ENCODE data around the gene SPNS2. TPM values are rescaled to one million over a fixed set of nuclear protein-coding genes. Genes with fewer than 3 reads are reported as not detected.

Gene SPNS2
- total RNA-seq, 1 experiment from 2014 or later, result 0.33 TPM

GRCh38 chr17:4483012-4483840 lies 15.5 kb upstream of the SPNS2 start:
- Histone ChIP-seq H3K27me3 (ENCODE audit: insufficient read depth, low read length) (no peaks in the 10 kb centered on the region), H3K14ac (ENCODE audit: insufficient read depth, low read length) (no peak overlapping the region), H3K23me2 (ENCODE audit: insufficient read length, low read depth, low read length, poor library complexity, severe bottlenecking) (no peaks in the 10 kb centered on the region), H2BK15ac (ENCODE audit: low read depth, low read length) (no peak overlapping the region), H3T11ph (ENCODE audit: low read length) (no peak overlapping the region), H3K79me2 (ENCODE audit: insufficient read depth, low read length) (no peaks in the 10 kb centered on the region), H2AFZ (ENCODE audit: low read length) (no peak overlapping the region), H4K5ac (ENCODE audit: insufficient read length, low read depth, low read length) (no peak overlapping the region), H4K8ac (replicated peaks; ENCODE audit: insufficient read length, low read depth, low read length) (no peak overlapping the region), H3K18ac (ENCODE audit: insufficient read length, low read depth, low read length) (no peak overlapping the region), H3K4me2 (ENCODE audit: insufficient read depth, insufficient read length, low read length) (no peak overlapping the region), H3K79me1 (ENCODE audit: insufficient read depth, low read depth, low read length, poor library complexity, severe bottlenecking) (no peaks in the 10 kb centered on the region), H3K23ac (ENCODE audit: insufficient read length, low read depth, low read length) (no peak overlapping the region), H3K9ac (ENCODE audit: extremely low read depth, insufficient read length, low read length) (no peak overlapping the region), H3K27ac (ENCODE audit: insufficient read length, low read depth, low read length) (no peak overlapping the region), H2BK120ac (ENCODE audit: low read depth, low read length, poor library complexity, severe bottlenecking) (no peak overlapping the region), H2BK12ac (ENCODE audit: insufficient read length, low read depth, low read length) (no peak overlapping the region), H2BK20ac (ENCODE audit: low read depth, low read length, poor library complexity, severe bottlenecking) (no peak overlapping the region), H3K9me3 (ENCODE audit: control insufficient read depth, low read depth, low read length) (no peaks in the 10 kb centered on the region), H3K56ac (ENCODE audit: insufficient read length, low read depth, low read length) (no peak overlapping the region), H4K91ac (ENCODE audit: insufficient read length, low read depth, low read length) (no peak overlapping the region), H4K20me1 (ENCODE audit: control insufficient read depth, insufficient read depth, insufficient read length) (no peaks in the 10 kb centered on the region), H3K4ac (ENCODE audit: low read depth, low read length) (no peak overlapping the region), H2AK5ac (ENCODE audit: insufficient read length, low read length) (no peak overlapping the region), H2BK5ac (ENCODE audit: insufficient read length, low read length) (no peak overlapping the region), H3K4me1 (ENCODE audit: insufficient read depth, low read length) (no peaks in the 10 kb centered on the region)
- TF ChIP-seq CTCF (conservative IDR thresholded peaks at IDR 0.05), result no peak
- H3K27me3 Mint-ChIP-seq (ENCODE audit: low read depth), result peaks cover 7% of the 10 kb centered on the region; the same call in 1 of the 2 replicates
- H3K36me3 Mint-ChIP-seq (ENCODE audit: insufficient read depth in 1 of 3, low read depth in 3 of 3), result no peaks in the 10 kb centered on the region
- H3K27ac Mint-ChIP-seq, result no peak overlapping the region
- no peaks in the 10 kb centered on the region; a peak in 1 of 5 replicates for H3K9me3 Mint-ChIP-seq
- WGBS (ENCODE audit: extremely low coverage, insufficient read length, low lambda C conversion rate), result no CpG with 5 or more reads among the region's 13 CpGs
- H3K4me1 Mint-ChIP-seq, result peaks cover 11 to 19% of the 10 kb centered on the region in 2 experiments
- DNase-seq, result no peak
- H3K4me3 Mint-ChIP-seq, result no peak overlapping the region
